GM12875 (cell line): Measurements from ENCODE around the gene ABLIM2.

Source experiments
- H3K4me3 ChIP-seq: one replicate; pipeline ENCODE4 v1.5.1; 2011; ENCODE audit warnings: low read depth, low read length, control low read depth
- TF ChIP-seq, protein P1 (sequence below): IDR thresholded peaks from 2 replicates; pipeline ENCODE4 v1.5.1; 2011; ENCODE audit warnings: low read depth, mild to moderate bottlenecking, control low read depth, inconsistent platforms, low read length, moderate library complexity, borderline replicate concordance; ENCODE audit not compliant: insufficient read depth

Gene ABLIM2

DNA sequence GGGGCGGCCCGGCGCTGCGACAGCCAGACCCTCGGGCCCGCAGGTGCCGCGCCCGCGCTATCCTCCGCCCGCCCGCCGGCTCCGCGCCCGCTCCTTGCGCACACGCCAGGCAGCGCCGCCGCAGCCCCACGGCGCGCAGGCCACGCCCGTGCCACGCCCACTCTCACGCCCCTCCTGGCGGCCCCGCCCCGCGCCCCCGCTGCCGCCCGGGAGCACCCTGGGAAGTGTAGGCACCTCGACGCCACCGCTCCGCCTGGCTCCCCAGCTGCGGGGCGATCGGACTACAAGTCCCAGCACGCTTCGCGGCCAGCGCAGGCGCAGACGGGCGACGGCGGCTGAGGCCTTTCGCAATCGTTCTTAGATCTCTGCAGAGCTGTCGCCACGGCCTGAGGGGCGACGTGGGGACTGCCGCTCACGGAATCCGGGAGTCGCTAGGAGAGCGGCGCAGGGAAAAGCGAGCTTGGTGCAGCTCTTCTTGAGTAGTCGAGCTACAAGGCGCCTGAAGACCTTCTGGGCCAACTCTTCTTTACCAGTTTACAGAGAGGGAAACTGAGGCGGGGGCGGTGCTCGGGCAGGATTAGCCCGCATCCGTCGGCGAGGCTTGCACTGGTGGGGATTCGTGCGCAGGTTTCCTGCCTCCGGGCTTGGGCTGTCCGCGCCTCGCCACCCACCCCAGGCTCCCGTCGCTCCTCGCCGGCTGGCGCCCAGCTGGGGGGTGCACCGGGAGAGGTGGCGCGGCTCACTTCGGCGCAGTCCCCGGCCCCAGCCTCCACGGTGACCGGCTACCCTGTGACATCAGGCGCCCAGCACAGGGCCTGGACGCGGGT is at the start of gene ABLIM2:
TSS of gene ABLIM2 (minus strand) at position 104 of the 827 bp plus-strand sequence. CDS start 124 bp downstream, outside the sequence.
- peak within 1 kb of the TSS; percentile 77 for H3K4me3 ChIP-seq
- TF ChIP-seq, protein P1, sequence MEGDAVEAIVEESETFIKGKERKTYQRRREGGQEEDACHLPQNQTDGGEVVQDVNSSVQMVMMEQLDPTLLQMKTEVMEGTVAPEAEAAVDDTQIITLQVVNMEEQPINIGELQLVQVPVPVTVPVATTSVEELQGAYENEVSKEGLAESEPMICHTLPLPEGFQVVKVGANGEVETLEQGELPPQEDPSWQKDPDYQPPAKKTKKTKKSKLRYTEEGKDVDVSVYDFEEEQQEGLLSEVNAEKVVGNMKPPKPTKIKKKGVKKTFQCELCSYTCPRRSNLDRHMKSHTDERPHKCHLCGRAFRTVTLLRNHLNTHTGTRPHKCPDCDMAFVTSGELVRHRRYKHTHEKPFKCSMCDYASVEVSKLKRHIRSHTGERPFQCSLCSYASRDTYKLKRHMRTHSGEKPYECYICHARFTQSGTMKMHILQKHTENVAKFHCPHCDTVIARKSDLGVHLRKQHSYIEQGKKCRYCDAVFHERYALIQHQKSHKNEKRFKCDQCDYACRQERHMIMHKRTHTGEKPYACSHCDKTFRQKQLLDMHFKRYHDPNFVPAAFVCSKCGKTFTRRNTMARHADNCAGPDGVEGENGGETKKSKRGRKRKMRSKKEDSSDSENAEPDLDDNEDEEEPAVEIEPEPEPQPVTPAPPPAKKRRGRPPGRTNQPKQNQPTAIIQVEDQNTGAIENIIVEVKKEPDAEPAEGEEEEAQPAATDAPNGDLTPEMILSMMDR = no peak

DNA sequence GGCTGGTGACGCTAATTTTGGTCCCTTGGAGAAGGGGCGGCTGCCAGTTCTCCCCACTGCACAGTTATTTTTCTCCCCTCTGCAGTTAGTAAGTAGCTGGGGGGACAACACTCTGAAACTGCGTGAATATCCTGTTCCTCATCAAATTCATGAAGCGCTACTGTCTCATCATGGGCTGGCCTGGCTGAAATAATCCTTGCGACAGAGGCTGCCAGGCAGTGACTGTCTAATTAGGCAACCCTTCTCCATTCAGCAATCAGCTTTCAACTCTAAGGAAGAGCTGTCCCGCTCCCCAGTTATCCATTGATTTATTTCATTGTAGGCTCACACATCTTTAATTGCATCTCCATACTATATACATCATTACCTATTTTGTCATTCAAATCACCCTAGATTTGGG is 48.7 kb upstream of the ABLIM2 start:
- TF ChIP-seq, protein P1 = no peak
- H3K4me3 ChIP-seq = no peak overlapping the region

DNA sequence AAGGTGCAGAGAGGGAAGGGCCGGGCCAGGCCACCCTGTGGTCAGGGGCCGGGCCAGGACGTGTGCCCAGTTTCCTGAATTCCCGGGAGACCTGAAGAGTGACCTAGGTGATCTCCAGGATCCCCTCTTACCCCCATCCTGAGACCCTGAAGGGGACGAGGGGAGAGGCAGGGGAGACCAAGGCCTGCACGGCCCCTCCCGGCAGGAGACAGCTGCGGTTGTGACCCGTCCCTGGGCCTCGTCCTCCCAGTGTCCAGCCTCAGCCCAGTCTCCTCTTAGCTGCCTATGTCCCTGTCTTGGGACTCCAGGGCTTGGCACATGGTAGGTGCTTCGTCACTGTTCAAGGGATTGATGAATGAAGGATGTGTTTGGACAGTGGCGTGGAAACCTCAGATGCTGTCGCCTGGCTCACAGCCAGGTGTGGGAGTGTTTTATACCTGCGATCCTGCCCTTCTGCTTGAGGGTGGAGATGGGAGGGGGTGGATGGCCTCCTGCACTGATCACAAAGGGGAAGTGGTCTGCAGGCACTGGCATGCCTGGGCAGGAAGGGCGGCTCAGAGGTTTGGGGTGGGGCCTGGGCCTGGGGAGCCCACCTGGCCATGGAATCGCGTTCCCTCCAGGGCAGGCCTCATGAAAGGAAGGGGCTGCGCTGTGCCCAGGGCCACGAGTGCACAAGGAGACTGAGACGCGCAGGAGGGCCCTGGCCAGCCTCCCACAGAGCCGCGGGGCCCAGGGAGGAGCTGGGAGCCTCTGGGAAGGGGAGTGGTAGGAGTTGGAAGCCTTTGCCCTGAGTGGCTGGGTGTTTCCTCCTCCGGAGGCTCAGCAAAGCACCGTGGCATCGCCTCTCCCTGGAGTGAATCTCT is 47.4 kb upstream of the ABLIM2 start:
- TF ChIP-seq, protein P1 = no peak
- no peak overlapping the region for H3K4me3 ChIP-seq

- no peak overlapping the region for H3K4me3 ChIP-seq
- TF ChIP-seq, protein P1 = no peak
These were observed 46.7 kb upstream of the ABLIM2 start for GRCh38 chr4:8205241-8205707.

DNA sequence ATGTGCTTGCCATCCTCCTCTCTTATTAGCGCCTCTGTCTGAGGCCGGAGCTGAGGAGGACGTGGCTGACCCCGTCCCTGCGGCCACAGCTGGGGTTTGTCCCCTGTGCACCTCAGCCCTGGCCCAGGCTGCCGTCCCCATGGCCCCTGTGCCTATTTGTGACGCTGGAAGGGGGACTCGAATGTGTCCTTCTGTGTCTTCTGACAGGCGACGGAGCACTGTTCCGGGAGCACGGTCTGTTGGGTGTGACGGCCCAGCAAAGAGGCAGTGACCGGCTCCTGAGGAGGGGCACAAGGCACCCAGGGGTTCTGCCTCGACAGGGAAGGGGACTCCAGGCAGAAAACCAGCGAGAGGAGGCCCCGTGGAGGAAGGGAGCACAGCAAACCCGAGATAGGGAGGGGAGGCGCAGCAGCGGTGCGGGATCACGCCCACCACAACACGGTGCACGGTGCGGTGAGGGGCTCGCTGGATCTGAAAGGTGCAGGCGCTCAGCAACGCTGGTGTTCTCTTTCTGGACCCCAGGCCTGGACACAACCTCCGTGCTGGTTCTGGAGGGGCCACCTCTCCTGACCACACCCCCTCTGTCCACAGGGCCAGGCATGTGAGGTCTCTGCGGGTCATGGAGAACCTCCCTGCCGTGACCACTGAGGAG is 46.1 kb upstream of the ABLIM2 start:
- no peak overlapping the region for H3K4me3 ChIP-seq
- TF ChIP-seq, protein P1 = no peak

DNA sequence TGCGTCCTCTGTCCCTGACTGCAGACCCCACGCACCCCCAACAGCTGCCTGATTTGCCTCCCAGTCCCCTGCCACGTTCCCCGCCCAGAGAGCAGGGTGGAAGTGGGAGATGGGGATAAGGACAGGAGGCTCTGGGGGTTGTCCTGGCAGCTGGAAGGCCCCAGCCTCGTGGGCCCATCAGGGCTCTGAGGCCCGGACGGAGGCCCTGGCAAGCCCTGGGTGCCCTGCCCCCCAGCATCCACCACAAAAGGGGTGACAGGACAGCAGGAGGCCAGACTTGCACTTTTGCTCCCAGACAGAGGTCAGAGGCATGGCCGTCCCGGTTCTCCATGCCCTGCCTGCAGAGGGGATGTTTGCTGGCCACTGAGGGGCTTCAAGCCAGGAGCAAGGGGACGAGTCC is 45.2 kb upstream of the ABLIM2 start:
- H3K4me3 ChIP-seq = no peak overlapping the region
- TF ChIP-seq, protein P1 = no peak
